Measurements from ENCODE around the gene ADNP.

ADNP gene

DNA sequence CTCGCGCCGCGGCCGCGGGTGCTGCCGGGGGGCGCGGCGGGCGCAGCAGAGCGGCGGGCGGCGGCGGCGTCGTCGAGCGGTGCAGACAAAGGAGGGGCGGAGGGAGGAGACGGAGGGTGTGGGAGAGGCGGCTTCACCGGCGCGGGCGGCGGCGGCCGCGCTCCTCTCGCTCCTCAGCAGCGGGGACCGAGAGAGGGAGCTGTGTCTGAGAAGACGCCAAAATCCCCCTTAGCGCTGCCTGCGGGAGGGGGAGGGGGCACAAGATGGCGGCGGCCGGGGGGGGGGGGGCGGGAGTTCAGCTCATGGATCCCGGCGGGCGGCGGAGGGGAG lies 296 bp downstream of the ADNP start:
- Histone ChIP-seq H3K27me3 (ENCODE audit: control insufficient read depth, insufficient read depth, low read length) (no peaks in the 10 kb centered on the region), H3K4me1 (ENCODE audit: control insufficient read depth, insufficient read depth, low read length) (peaks cover 24% of the 10 kb centered on the region), H3K9me3 (ENCODE audit: control insufficient read depth, insufficient read depth, low read depth, low read length) (no peaks in the 10 kb centered on the region), H3K9ac (ENCODE audit: low read length) (peak overlapping the region; percentile 97), H3K27ac (ENCODE audit: low read depth, low read length) (0 out of 2 replicates have a peak overlapping the region, but pooled peaks have one; percentile 99), H3K4me3 (ENCODE audit: low read depth, low read length) (peak overlapping the region; percentile 66), H3K36me3 (ENCODE audit: control insufficient read depth, insufficient read depth, low read length) (peaks cover 77% of the 10 kb centered on the region)

- Histone ChIP-seq H3K9ac (ENCODE audit: low read length) (peak overlapping the region; percentile 98), H3K4me1 (ENCODE audit: control insufficient read depth, insufficient read depth, low read length) (peaks cover 26% of the 10 kb centered on the region), H3K27me3 (ENCODE audit: control insufficient read depth, insufficient read depth, low read length) (no peaks in the 10 kb centered on the region), H3K4me3 (ENCODE audit: low read depth, low read length) (peak overlapping the region; percentile 89), H3K27ac (ENCODE audit: low read depth, low read length) (peak overlapping the region; percentile 93), H3K9me3 (ENCODE audit: control insufficient read depth, insufficient read depth, low read depth, low read length) (no peaks in the 10 kb centered on the region), H3K36me3 (ENCODE audit: control insufficient read depth, insufficient read depth, low read length) (peaks cover 76% of the 10 kb centered on the region)
These were observed 880 bp downstream of the ADNP start for GRCh38 chr20:50930139-50930975.

- peaks cover 28% of the 10 kb centered on the region for H3K4me1 ChIP-seq (ENCODE audit: control insufficient read depth, insufficient read depth, low read length)
- H3K9me3 ChIP-seq (ENCODE audit: control insufficient read depth, insufficient read depth, low read depth, low read length), result no peaks in the 10 kb centered on the region
- no peaks in the 10 kb centered on the region for H3K27me3 ChIP-seq (ENCODE audit: control insufficient read depth, insufficient read depth, low read length)
- H3K36me3 ChIP-seq (ENCODE audit: control insufficient read depth, insufficient read depth, low read length), result peaks cover 76% of the 10 kb centered on the region
- peak overlapping the region; percentile 93 for H3K9ac ChIP-seq (ENCODE audit: low read length)
- H3K4me3 ChIP-seq (ENCODE audit: low read depth, low read length), result peak overlapping the region; percentile 89
- peak overlapping the region; percentile 93 for H3K27ac ChIP-seq (ENCODE audit: low read depth, low read length)
These were observed 1.7 kb downstream of the ADNP start for GRCh38 chr20:50929299-50930138.

- H3K27me3 ChIP-seq (ENCODE audit: control insufficient read depth, insufficient read depth, low read length), result no peaks in the 10 kb centered on the region
- no peak overlapping the region for H3K9ac ChIP-seq (ENCODE audit: low read length)
- H3K27ac ChIP-seq (ENCODE audit: low read depth, low read length), result no peak overlapping the region
- peaks cover 76% of the 10 kb centered on the region for H3K36me3 ChIP-seq (ENCODE audit: control insufficient read depth, insufficient read depth, low read length)
- no peaks in the 10 kb centered on the region for H3K9me3 ChIP-seq (ENCODE audit: control insufficient read depth, insufficient read depth, low read depth, low read length)
- H3K4me1 ChIP-seq (ENCODE audit: control insufficient read depth, insufficient read depth, low read length), result peaks cover 28% of the 10 kb centered on the region
- peak overlapping the region; percentile 89 for H3K4me3 ChIP-seq (ENCODE audit: low read depth, low read length)
These were observed 2.8 kb downstream of the ADNP start for GRCh38 chr20:50928469-50928868.

DNA sequence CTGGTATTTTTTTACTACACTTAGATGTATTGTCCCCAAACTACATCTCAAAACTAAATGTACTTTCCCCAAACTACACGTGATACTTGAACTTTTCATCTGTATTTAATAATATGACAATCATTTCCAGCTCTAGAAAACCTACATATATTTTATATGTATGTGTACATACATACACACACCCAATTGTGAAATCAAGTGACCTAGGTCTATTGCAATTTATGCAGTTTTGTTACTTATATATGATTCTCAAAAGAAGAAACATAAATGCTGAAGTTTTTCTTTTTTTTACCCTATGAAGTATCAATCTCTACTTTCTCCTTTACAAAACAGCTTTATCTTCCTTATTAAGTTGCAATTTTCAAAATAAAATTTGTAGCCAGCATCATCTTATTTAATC lies 4.7 kb downstream of the ADNP start:
- Histone ChIP-seq H3K4me1 (ENCODE audit: control insufficient read depth, insufficient read depth, low read length) (peaks cover 30% of the 10 kb centered on the region), H3K9me3 (ENCODE audit: control insufficient read depth, insufficient read depth, low read depth, low read length) (no peaks in the 10 kb centered on the region), H3K4me3 (ENCODE audit: low read depth, low read length) (no peak overlapping the region), H3K9ac (ENCODE audit: low read length) (no peak overlapping the region), H3K36me3 (ENCODE audit: control insufficient read depth, insufficient read depth, low read length) (peaks cover 74% of the 10 kb centered on the region), H3K27me3 (ENCODE audit: control insufficient read depth, insufficient read depth, low read length) (no peaks in the 10 kb centered on the region), H3K27ac (ENCODE audit: low read depth, low read length) (no peak overlapping the region)

GRCh38 chr20:50924261-50924920 lies 6.8 kb downstream of the ADNP start:
- Histone ChIP-seq H3K27ac (ENCODE audit: low read depth, low read length) (no peak overlapping the region), H3K9me3 (ENCODE audit: control insufficient read depth, insufficient read depth, low read depth, low read length) (no peaks in the 10 kb centered on the region), H3K4me3 (ENCODE audit: low read depth, low read length) (no peak overlapping the region), H3K9ac (ENCODE audit: low read length) (no peak overlapping the region), H3K27me3 (ENCODE audit: control insufficient read depth, insufficient read depth, low read length) (no peaks in the 10 kb centered on the region), H3K4me1 (ENCODE audit: control insufficient read depth, insufficient read depth, low read length) (peaks cover 35% of the 10 kb centered on the region), H3K36me3 (ENCODE audit: control insufficient read depth, insufficient read depth, low read length) (peaks cover 85% of the 10 kb centered on the region)

DNA sequence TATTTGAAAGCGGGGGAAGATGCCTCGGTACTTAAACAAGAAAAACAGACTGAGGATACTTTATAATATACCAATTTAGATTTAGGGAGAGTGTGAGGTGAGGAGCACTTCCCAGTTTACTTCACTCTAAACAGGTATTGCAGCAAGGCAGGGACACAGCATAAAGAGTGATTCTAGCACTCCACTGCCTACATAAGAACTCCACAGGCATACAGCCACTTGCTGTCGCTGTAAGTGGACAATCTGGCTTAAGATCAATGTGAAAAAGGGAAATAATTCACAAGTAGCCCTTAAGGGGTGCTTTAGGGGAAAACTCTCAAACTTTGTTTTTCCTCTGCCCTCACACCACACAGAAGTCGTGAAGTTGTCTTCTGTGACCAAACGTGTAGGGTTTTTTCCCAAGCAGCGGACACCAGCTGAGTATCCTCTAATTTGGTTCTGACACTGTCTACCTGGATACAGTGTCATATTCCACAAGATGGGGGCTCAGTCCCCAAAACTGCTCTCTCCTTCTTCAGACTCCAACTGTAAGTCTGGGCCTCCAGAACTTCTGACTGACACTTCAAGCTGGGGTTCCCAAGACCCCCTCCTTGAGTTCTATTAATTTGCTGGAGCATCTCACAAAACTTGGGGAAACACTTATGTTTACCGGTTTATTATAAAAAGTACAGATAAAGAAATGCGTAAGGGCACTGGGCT lies 9.3 kb downstream of the ADNP start:
- peaks cover 29% of the 10 kb centered on the region for H3K4me1 ChIP-seq (ENCODE audit: control insufficient read depth, insufficient read depth, low read length)
- H3K36me3 ChIP-seq (ENCODE audit: control insufficient read depth, insufficient read depth, low read length), result peaks cover 84% of the 10 kb centered on the region
- H3K9ac ChIP-seq (ENCODE audit: low read length), result no peak overlapping the region
- H3K27me3 ChIP-seq (ENCODE audit: control insufficient read depth, insufficient read depth, low read length), result no peaks in the 10 kb centered on the region
- no peak overlapping the region; the same call in 1 of the 2 replicates for H3K27ac ChIP-seq (ENCODE audit: low read depth, low read length)
- H3K4me3 ChIP-seq (ENCODE audit: low read depth, low read length), result no peak overlapping the region
- no peaks in the 10 kb centered on the region for H3K9me3 ChIP-seq (ENCODE audit: control insufficient read depth, insufficient read depth, low read depth, low read length)

DNA sequence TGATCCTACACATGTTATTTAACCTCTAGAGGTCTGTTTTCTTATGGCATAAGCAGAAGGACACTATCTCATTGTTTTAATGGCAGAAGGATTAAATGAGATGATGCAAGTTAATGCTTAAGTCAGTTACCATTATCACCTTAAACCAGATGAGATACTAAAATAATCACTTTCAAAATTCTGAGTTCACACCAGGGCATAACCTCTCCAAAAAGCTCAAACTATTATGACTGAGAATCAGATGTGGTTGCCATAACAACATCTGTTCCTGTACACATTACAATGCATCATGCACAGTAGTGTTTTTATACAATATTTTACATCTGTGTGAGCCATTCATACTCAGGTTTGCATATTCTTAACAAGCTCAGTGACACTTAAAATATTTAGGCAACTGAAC lies 10.2 kb downstream of the ADNP start:
- Histone ChIP-seq H3K9ac (ENCODE audit: low read length) (no peak overlapping the region), H3K9me3 (ENCODE audit: control insufficient read depth, insufficient read depth, low read depth, low read length) (no peaks in the 10 kb centered on the region), H3K4me1 (ENCODE audit: control insufficient read depth, insufficient read depth, low read length) (peaks cover 33% of the 10 kb centered on the region), H3K27ac (ENCODE audit: low read depth, low read length) (no peak overlapping the region), H3K4me3 (ENCODE audit: low read depth, low read length) (no peak overlapping the region), H3K27me3 (ENCODE audit: control insufficient read depth, insufficient read depth, low read length) (no peaks in the 10 kb centered on the region), H3K36me3 (ENCODE audit: control insufficient read depth, insufficient read depth, low read length) (peaks cover 85% of the 10 kb centered on the region)

GRCh38 chr20:50919567-50919966 lies 11.7 kb downstream of the ADNP start:
- Histone ChIP-seq H3K9me3 (ENCODE audit: control insufficient read depth, insufficient read depth, low read depth, low read length) (no peaks in the 10 kb centered on the region), H3K4me3 (ENCODE audit: low read depth, low read length) (no peak overlapping the region), H3K9ac (ENCODE audit: low read length) (no peak overlapping the region), H3K36me3 (ENCODE audit: control insufficient read depth, insufficient read depth, low read length) (peaks cover 77% of the 10 kb centered on the region), H3K4me1 (ENCODE audit: control insufficient read depth, insufficient read depth, low read length) (peaks cover 39% of the 10 kb centered on the region), H3K27ac (ENCODE audit: low read depth, low read length) (no peak overlapping the region), H3K27me3 (ENCODE audit: control insufficient read depth, insufficient read depth, low read length) (no peaks in the 10 kb centered on the region)

- H3K4me1 ChIP-seq (ENCODE audit: control insufficient read depth, insufficient read depth, low read length), result peaks cover 50% of the 10 kb centered on the region
- no peak overlapping the region for H3K27ac ChIP-seq (ENCODE audit: low read depth, low read length)
- H3K4me3 ChIP-seq (ENCODE audit: low read depth, low read length), result no peak overlapping the region
- no peaks in the 10 kb centered on the region for H3K27me3 ChIP-seq (ENCODE audit: control insufficient read depth, insufficient read depth, low read length)
- no peaks in the 10 kb centered on the region for H3K9me3 ChIP-seq (ENCODE audit: control insufficient read depth, insufficient read depth, low read depth, low read length)
- no peak overlapping the region for H3K9ac ChIP-seq (ENCODE audit: low read length)
- H3K36me3 ChIP-seq (ENCODE audit: control insufficient read depth, insufficient read depth, low read length), result peaks cover 77% of the 10 kb centered on the region
These were observed 12.8 kb downstream of the ADNP start for GRCh38 chr20:50918403-50918802.

All from HUES6 (cell line).